H1 (cell line): ENCODE measurements around the gene PPFIA2. TPM values are rescaled to one million over a fixed set of nuclear protein-coding genes. Genes with fewer than 3 reads are reported as not detected.

ENCODE experiments used
- CTCF ChIA-PET: fragments of 300-600 bp; sonication (Branson Sonifier 250); formaldehyde crosslinking; loops from one replicate; lab custom pipeline; 2021; ENCODE audit not compliant: partially characterized antibody; lab: Charles Lee
- POLR2A ChIA-PET: fragments of 300-600 bp; sonication (Branson Sonifier 250); formaldehyde crosslinking; loops from one replicate; lab custom pipeline; 2021; ENCODE audit warnings: inconsistent platforms; ENCODE audit not compliant: partially characterized antibody; lab: Charles Lee
- DNase-seq, 2 experiments: peaks; one replicate each; pipeline versions ENCODE4 v3.0.0 to v3.0.0-alpha.2; 2010 to 2022; ENCODE audit warnings: low spot score in 2 of 2, low read depth in 1 of 2, mixed read lengths in 1 of 2
- FAIRE-seq: peaks from 2 replicates; lab custom pipeline; 2011; peaks lifted over from hg19 to GRCh38; lab: Jason Lieb, UNC
- H2AFZ ChIP-seq: 2 replicates; pipeline ENCODE4 v1.8.1; 2012; ENCODE audit warnings: low read length, inconsistent platforms
- H2AK5ac ChIP-seq: 2 replicates; pipeline ENCODE4 v1.6.1; 2013; ENCODE audit warnings: low read depth, low read length
- H2BK120ac ChIP-seq: replicated peaks from 2 replicates; pipeline ENCODE3; 2013; ENCODE audit warnings: low read depth, low read length, inconsistent platforms
- H2BK12ac ChIP-seq: 2 replicates; pipeline ENCODE4 v1.6.1; 2013; ENCODE audit warnings: low read depth, low read length
- H2BK15ac ChIP-seq: 2 replicates; pipeline ENCODE4 v1.6.1; 2013; ENCODE audit warnings: low read length
- H2BK20ac ChIP-seq: 2 replicates; pipeline ENCODE4 v1.6.1; 2013; ENCODE audit warnings: low read length
- H2BK5ac ChIP-seq: 2 replicates; pipeline ENCODE4 v1.6.1; 2013; ENCODE audit warnings: low read depth, low read length
- H3K14ac ChIP-seq: 2 replicates; pipeline ENCODE4 v1.6.1; 2013; ENCODE audit warnings: inconsistent platforms; ENCODE audit not compliant: insufficient read length
- H3K18ac ChIP-seq: 2 replicates; pipeline ENCODE4 v1.6.1; 2013; ENCODE audit warnings: low read length; ENCODE audit errors: extremely low read depth
- H3K23ac ChIP-seq: 2 replicates; pipeline ENCODE4 v1.6.1; 2013; ENCODE audit warnings: inconsistent platforms; ENCODE audit not compliant: insufficient read length
- H3K23me2 ChIP-seq: 2 replicates; pipeline ENCODE4 v1.6.1; 2013; ENCODE audit warnings: low read depth, low read length
- H3K27ac ChIP-seq: 2 replicates; pipeline ENCODE4 v1.6.1; 2011; ENCODE audit warnings: low read depth, low read length, inconsistent platforms
- H3K27me3 ChIP-seq, 4 experiments: replicated peaks in 1 of 4; 1 replicate in 1 of 4; 2 replicates in 3 of 4; pipeline versions ENCODE4 v1.6.1 to v1.8.1; 2011 to 2013; ENCODE audit warnings: low read length in 3 of 4, mild to moderate bottlenecking in 3 of 4, inconsistent platforms in 2 of 4, mixed read lengths in 2 of 4, moderate library complexity in 1 of 4; ENCODE audit not compliant: control insufficient read depth in 3 of 4, insufficient read depth in 3 of 4; ENCODE audit errors: extremely low read depth in 1 of 4
- H3K36me3 ChIP-seq, 4 experiments: 2 replicates each; pipeline versions ENCODE4 v1.6.1 to v1.8.1; 2011 to 2013; ENCODE audit warnings: mild to moderate bottlenecking in 4 of 4, low read length in 3 of 4, moderate library complexity in 2 of 4, control low read depth in 1 of 4, inconsistent platforms in 1 of 4; ENCODE audit not compliant: insufficient read depth in 4 of 4, control insufficient read depth in 2 of 4
- H3K4ac ChIP-seq: replicated peaks from 2 replicates; pipeline ENCODE3; 2013; ENCODE audit warnings: low read length, low read depth, mixed read lengths, inconsistent platforms; ENCODE audit not compliant: insufficient read length
- H3K4me1 ChIP-seq, 4 experiments: replicated peaks in 1 of 4; 1 replicate in 1 of 4; 2 replicates in 3 of 4; pipeline versions ENCODE4 v1.6.1 to v1.8.1; 2011 to 2013; ENCODE audit warnings: low read length in 3 of 4, inconsistent platforms in 2 of 4, mixed read lengths in 1 of 4; ENCODE audit not compliant: insufficient read depth in 4 of 4, control insufficient read depth in 3 of 4
- H3K4me2 ChIP-seq, 2 experiments: 2 replicates each; pipeline versions ENCODE4 v1.6.1 to v1.8.1; 2011 to 2013; ENCODE audit warnings: low read depth in 2 of 2, low read length in 2 of 2, control low read depth in 1 of 2, inconsistent platforms in 1 of 2, mild to moderate bottlenecking in 1 of 2; ENCODE audit not compliant: insufficient read depth in 1 of 2
- H3K4me3 ChIP-seq, 4 experiments: fragments of 200-600, 300-600 bp in 1 of 4; sonication (generic), shearing (Covaris generic), sonication (Bioruptor Twin) in 1 of 4; 2 replicates each; pipeline versions ENCODE4 v1.5.1 to v1.8.1; 2011 to 2016; ENCODE audit warnings: low read length in 4 of 4, low read depth in 3 of 4, control low read depth in 2 of 4, inconsistent platforms in 2 of 4, mild to moderate bottlenecking in 2 of 4, mixed read lengths in 1 of 4, moderate library complexity in 1 of 4; ENCODE audit not compliant: insufficient read depth in 2 of 4; ENCODE audit errors: extremely low read depth in 1 of 4
- H3K56ac ChIP-seq: replicated peaks from 2 replicates; pipeline ENCODE3; 2013; ENCODE audit warnings: low read depth, mild to moderate bottlenecking, mixed read lengths, low read length, inconsistent platforms; ENCODE audit not compliant: insufficient read length
- H3K79me1 ChIP-seq: 2 replicates; pipeline ENCODE4 v1.6.1; 2013; ENCODE audit warnings: low read depth, low read length, control low read depth
- H3K79me2 ChIP-seq, 2 experiments: 2 replicates each; pipeline versions ENCODE4 v1.6.1 to v1.8.1; 2012 to 2013; ENCODE audit warnings: low read length in 2 of 2, mild to moderate bottlenecking in 2 of 2, inconsistent platforms in 1 of 2; ENCODE audit not compliant: insufficient read depth in 2 of 2, control insufficient read depth in 1 of 2
- H3K9ac ChIP-seq, 4 experiments: replicated peaks in 1 of 4; 1 replicate in 1 of 4; 2 replicates in 3 of 4; pipeline versions ENCODE4 v1.6.1 to v1.8.1; 2011 to 2013; ENCODE audit warnings: low read depth in 3 of 4, low read length in 3 of 4, control low read depth in 2 of 4, mild to moderate bottlenecking in 2 of 4, moderate library complexity in 2 of 4, inconsistent platforms in 1 of 4; ENCODE audit errors: extremely low read depth in 1 of 4
- H3K9me3 ChIP-seq, 2 experiments: 2 replicates each; pipeline versions ENCODE4 v1.6.1 to v1.8.1; 2012 to 2013; ENCODE audit warnings: mild to moderate bottlenecking in 2 of 2, moderate library complexity in 2 of 2, control low read depth in 1 of 2, inconsistent platforms in 1 of 2, low read depth in 1 of 2, low read length in 1 of 2, mixed read lengths in 1 of 2; ENCODE audit not compliant: insufficient read depth in 2 of 2
- H4K20me1 ChIP-seq, 2 experiments: replicated peaks in 1 of 2; 2 replicates each; pipeline versions ENCODE3 to v1.8.1; 2011 to 2013; ENCODE audit warnings: inconsistent platforms in 2 of 2, low read length in 2 of 2, mild to moderate bottlenecking in 1 of 2; ENCODE audit not compliant: insufficient read depth in 2 of 2, control insufficient read depth in 1 of 2
- H4K5ac ChIP-seq: 2 replicates; pipeline ENCODE4 v1.6.1; 2013; ENCODE audit warnings: low read length, low read depth, mixed read lengths, inconsistent platforms; ENCODE audit not compliant: insufficient read length
- H4K8ac ChIP-seq: 2 replicates; pipeline ENCODE4 v1.8.0; 2013; ENCODE audit warnings: mild to moderate bottlenecking, moderate library complexity, low read length, inconsistent platforms; ENCODE audit not compliant: insufficient read depth; ENCODE audit errors: extremely low read depth
- H4K91ac ChIP-seq: replicated peaks from 2 replicates; pipeline ENCODE3; 2013; ENCODE audit warnings: low read length, mixed read lengths, inconsistent platforms; ENCODE audit not compliant: insufficient read length
- ASH2L ChIP-seq: fragments of 200-600, 300-600 bp; sonication (generic); IDR thresholded peaks from one replicate; pipeline ENCODE4 v1.7.1; 2017; ENCODE audit warnings: low read length
- FOSL1 ChIP-seq: IDR thresholded peaks from 2 replicates; pipeline ENCODE4 v1.6.1; 2011; ENCODE audit warnings: mild to moderate bottlenecking, low read depth, low read length, moderate library complexity; ENCODE audit not compliant: insufficient read depth
- HDAC2 ChIP-seq, 2 experiments: fragments of 300-600 bp in 1 of 2; sonication (generic) in 1 of 2; IDR thresholded peaks; 2 replicates each; pipeline ENCODE4 v1.6.1; 2011 to 2012; ENCODE audit warnings: low read depth in 2 of 2, low read length in 2 of 2, mild to moderate bottlenecking in 2 of 2, moderate library complexity in 2 of 2, borderline replicate concordance in 1 of 2, inconsistent platforms in 1 of 2
- JUN ChIP-seq: IDR thresholded peaks from 2 replicates; pipeline ENCODE4 v1.6.1; 2011; ENCODE audit warnings: low read depth, mild to moderate bottlenecking, improper control_type of control experiment, low read length
- MAFK ChIP-seq: IDR thresholded peaks from 2 replicates; pipeline ENCODE4 v1.6.1; 2012; ENCODE audit warnings: low read depth, mild to moderate bottlenecking, improper control_type of control experiment, low read length
- POLR2AphosphoS5 ChIP-seq: IDR thresholded peaks from 2 replicates; pipeline ENCODE4 v1.6.1; 2011; ENCODE audit warnings: low read depth, low read length
- RNF2 ChIP-seq: fragments of 200-900, 300-1000 bp; sonication (generic); IDR thresholded peaks from 2 replicates; pipeline ENCODE4 v1.7.1; 2016; ENCODE audit warnings: borderline replicate concordance, low read depth, mild to moderate bottlenecking, antibody characterized with exemption, low read length; ENCODE audit not compliant: poor library complexity, severe bottlenecking; ENCODE audit errors: missing control alignments
- RXRA ChIP-seq: IDR thresholded peaks from 2 replicates; pipeline ENCODE4 v1.6.1; 2011; ENCODE audit warnings: low read depth, mild to moderate bottlenecking, low read length, moderate library complexity; ENCODE audit not compliant: insufficient read depth
- SP2 ChIP-seq: IDR thresholded peaks from 2 replicates; pipeline ENCODE4 v1.6.1; 2012; ENCODE audit warnings: mild to moderate bottlenecking, low read length, inconsistent platforms
- TEAD4 ChIP-seq: IDR thresholded peaks from 2 replicates; pipeline ENCODE4 v1.6.1; 2012; ENCODE audit warnings: low read depth, low read length, inconsistent platforms, mixed read lengths
- YY1 ChIP-seq: IDR thresholded peaks from 2 replicates; pipeline ENCODE4 v1.6.1; 2011; ENCODE audit warnings: low read depth, mild to moderate bottlenecking, low read length
- WGBS, 2 experiments: shearing (Covaris generic) in 1 of 2; methylation state at CpG; one replicate each; pipeline versions ENCODE4 v1.1.6 to v1.1.7; 2013 to 2015; ENCODE audit warnings: low lambda C conversion rate in 2 of 2, mixed read lengths in 2 of 2, inconsistent platforms in 1 of 2, low coverage in 1 of 2, missing lambda C conversion rate in 1 of 2; ENCODE audit not compliant: insufficient replicate concordance in 2 of 2, insufficient coverage in 1 of 2, insufficient read length in 1 of 2; ENCODE audit errors: extremely low coverage in 1 of 2, missing lambda C conversion rate in 1 of 2; 5-methylcytosine and 5-hydroxymethylcytosine counted together
- polyA plus RNA-seq, 7 experiments: library from polyadenylated mRNA; depleted of rRNA in 3 of 7; stranded (reverse) in 5 of 7; unstranded in 2 of 7; fragments of >200 nt in 5 of 7; fragments of 200-250 nt in 2 of 7; gene quantifications; 1 replicate in 5 of 7; 2 replicates in 1 of 7; 4 replicates in 1 of 7; pipeline versions ENCODE4 v1.2.1 to v1.2.3, GENCODE V29; 2011 to 2013; ENCODE audit warnings: missing spikeins in 2 of 7, mixed read lengths in 2 of 7
- total RNA-seq: library from RNA; stranded (reverse); fragmentation: NEBNext Ultra II Directional; extraction: Animal tissue kit (Norgen Biotek cat#: 25700); gene quantifications from 2 replicates; pipeline ENCODE4 v1.2.1, GENCODE V29; 2021

The PPFIA2 gene
- total and polyA plus RNA-seq, 2 of the 8 experiments (the other 6 are each of a cell fraction or from before 2014, with no cell fraction given): 1.2 to 1.8 TPM

- 87% methylated on average over 3 of the region's 3 CpGs; no CpG with 5 or more reads in 1 of the 2 experiments for WGBS, 2 experiments
- no peak overlapping the region for H4K5ac ChIP-seq
- no peak overlapping the region for H3K18ac ChIP-seq
- no peaks in the 10 kb centered on the region for H3K79me1 ChIP-seq
- no peaks in the 10 kb centered on the region for H3K27me3 ChIP-seq
- no peak overlapping the region for H2BK15ac ChIP-seq
- no peak for DNase-seq
- FAIRE-seq: no peak
- no peak overlapping the region for H3K9ac ChIP-seq
- H3K4me3 ChIP-seq: no peak overlapping the region
- no peak overlapping the region for H3K14ac ChIP-seq
- no peak overlapping the region for H4K91ac ChIP-seq
- no peak overlapping the region for H3K27ac ChIP-seq
- H3K36me3 ChIP-seq: no peaks in the 10 kb centered on the region
- H3K23ac ChIP-seq: no peak overlapping the region
- H2BK5ac ChIP-seq: no peak overlapping the region
- no peaks in the 10 kb centered on the region for H3K4me1 ChIP-seq
- H2BK12ac ChIP-seq: no peak overlapping the region
- no peak overlapping the region for H2AFZ ChIP-seq
- no peak overlapping the region for H3K4ac ChIP-seq
- no peak overlapping the region for H3K56ac ChIP-seq
- no peaks in the 10 kb centered on the region for H3K79me2 ChIP-seq
- no peak overlapping the region for H2AK5ac ChIP-seq
- H3K4me2 ChIP-seq: no peak overlapping the region
- H4K20me1 ChIP-seq: no peaks in the 10 kb centered on the region
- POLR2A ChIA-PET: no interaction called here
- no peak overlapping the region for H2BK20ac ChIP-seq
- CTCF ChIA-PET: no interaction called here
- no peaks in the 10 kb centered on the region for H3K23me2 ChIP-seq
- no peak overlapping the region for H4K8ac ChIP-seq
- no peak overlapping the region for H2BK120ac ChIP-seq
- H3K9me3 ChIP-seq: no peaks in the 10 kb centered on the region
- TF ChIP-seq POLR2AphosphoS5: no peak
- no peak for TF ChIP-seq HDAC2 (IDR thresholded peaks at IDR 0.05; ENCODE audit: borderline replicate concordance in 1 of 2, low read depth in 2 of 2, low read length in 2 of 2)
- no peak for TF ChIP-seq SP2
- TF ChIP-seq YY1: no peak
- TF ChIP-seq ASH2L: no peak
- TF ChIP-seq RNF2: no peak
- TF ChIP-seq JUN: no peak
- no peak for TF ChIP-seq MAFK
- no peak for TF ChIP-seq FOSL1
- TF ChIP-seq TEAD4: no peak
- no peak for TF ChIP-seq RXRA
Measured at GRCh38 chr12:81417056-81417455, 342.1 kb downstream of the PPFIA2 start.
